ENCODE results near the gene STAB1. TPM values are rescaled to one million over a fixed set of nuclear protein-coding genes. Genes with fewer than 3 reads are reported as not detected.

The STAB1 gene
- total and polyA plus RNA-seq, 2 of the 13 experiments (the other 11 are each of a cell fraction or from before 2014, with no cell fraction given): 0.09 to 0.34 TPM

- FAIRE-seq: no peak
- no TSS peak for BruUV-seq (replicated peaks)
- H3K4me3 ChIP-seq (replicated peaks in 1 of 3; ENCODE audit: insufficient read depth in 1 of 3, low read depth in 2 of 3, low read length in 3 of 3): no peak overlapping the region
- H3K4me1 ChIP-seq (ENCODE audit: insufficient read depth, low read length): peaks cover 21% of the 10 kb centered on the region
- no peak overlapping the region for H3K9ac ChIP-seq (ENCODE audit: insufficient read depth, low read depth, low read length)
- intact Hi-C loops (cut with micrococcal nuclease; ENCODE audit: unreplicated experiment) (no loop called here), in situ Hi-C loops (cut with HindIII; ENCODE audit: extremely low pct_ligation_motif_present, low pct_unique_long_range_greater_than_20kb) (no loop called here)
- no peaks in the 10 kb centered on the region for H3K79me2 ChIP-seq (ENCODE audit: insufficient read depth, low read length)
- H3K9me3 ChIP-seq (ENCODE audit: low read length): no peaks in the 10 kb centered on the region
- WGBS (ENCODE audit: low lambda C conversion rate): 25% methylated on average over 2 of the region's 8 CpGs
- TF ChIP-seq ZBTB3 (CRISPR knock-in tag; IDR thresholded peaks at IDR 0.05; ENCODE audit: borderline replicate concordance, low read depth) (no peak), NFKB2 (CRISPR knock-in tag; IDR thresholded peaks at IDR 0.05; ENCODE audit: borderline replicate concordance) (no peak)
- no peaks in the 10 kb centered on the region for H4K20me1 ChIP-seq (ENCODE audit: insufficient read depth, low read length)
- no peaks in the 10 kb centered on the region for H3K36me3 ChIP-seq (replicated peaks in 1 of 2; ENCODE audit: control insufficient read depth in 1 of 2, insufficient read depth in 2 of 2, low read length in 2 of 2)
- peak overlapping the region; percentile 36; the same call in 1 of the 2 replicates for H3K4me2 ChIP-seq (ENCODE audit: low read depth, low read length)
- POLR2A ChIA-PET: interaction anchor here (1.3 kb wide), 1 partner anchor 12 kb away, joined by 3 read pairs; no protein-coding TSS in a partner anchor
- H2AFZ ChIP-seq (ENCODE audit: low read length): no peak overlapping the region
- H3K27me3 ChIP-seq (ENCODE audit: control insufficient read depth in 1 of 2, insufficient read depth in 2 of 2, low read length in 2 of 2): peaks cover 20 to 78% of the 10 kb centered on the region in 2 experiments
- DNase-seq (ENCODE audit: low spot score): no peak
- ATAC-seq: no peak
- CTCF ChIA-PET (ENCODE audit: low intra/inter-chr PET ratio, low total read pairs): no interaction called here
- H3K27ac ChIP-seq (ENCODE audit: extremely low read length, insufficient read depth, low read length): no peak overlapping the region
Measured at GRCh38 chr3:52512105-52512504, 17.0 kb downstream of the STAB1 start.

DNA sequence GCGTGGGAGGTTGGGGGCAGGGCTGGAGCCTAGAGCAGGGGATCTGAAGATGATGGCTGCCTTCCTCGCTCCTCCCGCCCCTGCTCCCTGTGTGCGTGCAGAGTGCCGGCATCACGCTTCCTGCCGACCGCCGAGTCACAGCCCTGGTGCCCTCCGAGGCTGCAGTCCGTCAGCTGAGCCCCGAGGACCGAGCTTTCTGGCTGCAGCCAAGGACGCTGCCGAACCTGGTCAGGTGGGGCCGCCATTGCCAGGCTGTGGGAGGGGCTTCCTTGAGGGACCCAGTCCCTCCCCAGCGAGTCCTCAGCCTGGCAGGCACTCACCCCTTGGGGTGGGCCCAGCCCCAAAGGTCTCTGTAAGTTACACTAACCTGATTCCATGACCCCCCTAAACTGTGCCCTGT lies 17.6 kb downstream of the STAB1 start:
- H3K4me2 ChIP-seq (ENCODE audit: low read depth, low read length): peak overlapping the region; percentile 36; the same call in 1 of the 2 replicates
- peaks cover 25 to 84% of the 10 kb centered on the region in 2 experiments for H3K27me3 ChIP-seq (ENCODE audit: control insufficient read depth in 1 of 2, insufficient read depth in 2 of 2, low read length in 2 of 2)
- BruUV-seq (replicated peaks): no TSS peak
- no peak overlapping the region for H3K9ac ChIP-seq (ENCODE audit: insufficient read depth, low read depth, low read length)
- 13% methylated on average over 1 of the region's 17 CpGs for WGBS (ENCODE audit: low lambda C conversion rate)
- CTCF ChIA-PET (ENCODE audit: low intra/inter-chr PET ratio, low total read pairs): no interaction called here
- no peaks in the 10 kb centered on the region for H3K36me3 ChIP-seq (replicated peaks in 1 of 2; ENCODE audit: control insufficient read depth in 1 of 2, insufficient read depth in 2 of 2, low read length in 2 of 2)
- H3K27ac ChIP-seq (ENCODE audit: extremely low read length, insufficient read depth, low read length): no peak overlapping the region
- H3K79me2 ChIP-seq (ENCODE audit: insufficient read depth, low read length): no peaks in the 10 kb centered on the region
- no peak overlapping the region for H2AFZ ChIP-seq (ENCODE audit: low read length)
- no peaks in the 10 kb centered on the region for H3K9me3 ChIP-seq (ENCODE audit: low read length)
- intact Hi-C loops (cut with micrococcal nuclease; ENCODE audit: unreplicated experiment): no loop called here
- peaks cover 18% of the 10 kb centered on the region for H3K4me1 ChIP-seq (ENCODE audit: insufficient read depth, low read length)
- in situ Hi-C loops (cut with HindIII; ENCODE audit: extremely low pct_ligation_motif_present, low pct_unique_long_range_greater_than_20kb): no loop called here
- no peaks in the 10 kb centered on the region for H4K20me1 ChIP-seq (ENCODE audit: insufficient read depth, low read length)
- POLR2A ChIA-PET: no interaction called here
- ATAC-seq (no peak), FAIRE-seq (no peak), DNase-seq (ENCODE audit: low spot score) (no peak)
- H3K4me3 ChIP-seq (replicated peaks in 1 of 3; ENCODE audit: insufficient read depth in 1 of 3, low read depth in 2 of 3, low read length in 3 of 3): peak overlapping the region in 1 of 3 experiments; percentile 23; a peak in 1 of 6 replicates
- TF ChIP-seq MEF2D (CRISPR knock-in tag; IDR thresholded peaks at IDR 0.05): no peak
- TF ChIP-seq, protein P1, sequence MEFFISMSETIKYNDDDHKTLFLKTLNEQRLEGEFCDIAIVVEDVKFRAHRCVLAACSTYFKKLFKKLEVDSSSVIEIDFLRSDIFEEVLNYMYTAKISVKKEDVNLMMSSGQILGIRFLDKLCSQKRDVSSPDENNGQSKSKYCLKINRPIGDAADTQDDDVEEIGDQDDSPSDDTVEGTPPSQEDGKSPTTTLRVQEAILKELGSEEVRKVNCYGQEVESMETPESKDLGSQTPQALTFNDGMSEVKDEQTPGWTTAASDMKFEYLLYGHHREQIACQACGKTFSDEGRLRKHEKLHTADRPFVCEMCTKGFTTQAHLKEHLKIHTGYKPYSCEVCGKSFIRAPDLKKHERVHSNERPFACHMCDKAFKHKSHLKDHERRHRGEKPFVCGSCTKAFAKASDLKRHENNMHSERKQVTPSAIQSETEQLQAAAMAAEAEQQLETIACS (CRISPR knock-in tag; IDR thresholded peaks at IDR 0.05): no peak
- no peak for TF ChIP-seq ZBTB38 (CRISPR knock-in tag; IDR thresholded peaks at IDR 0.05)
- TF ChIP-seq ZNF552 (CRISPR knock-in tag; IDR thresholded peaks at IDR 0.05; ENCODE audit: borderline replicate concordance): no peak
- TF ChIP-seq AGO2 (optimal IDR thresholded peaks at IDR 0.05; ENCODE audit: low read depth, low read length): no peak
- TF ChIP-seq KDM6A (CRISPR knock-in tag; IDR thresholded peaks at IDR 0.05; ENCODE audit: low read depth): no peak
- TF ChIP-seq PAX8 (CRISPR knock-in tag; IDR thresholded peaks at IDR 0.05; ENCODE audit: borderline replicate concordance): no peak
- no peak for TF ChIP-seq ZNF383 (CRISPR knock-in tag; IDR thresholded peaks at IDR 0.05; ENCODE audit: borderline replicate concordance)
- TF ChIP-seq, protein P2, sequence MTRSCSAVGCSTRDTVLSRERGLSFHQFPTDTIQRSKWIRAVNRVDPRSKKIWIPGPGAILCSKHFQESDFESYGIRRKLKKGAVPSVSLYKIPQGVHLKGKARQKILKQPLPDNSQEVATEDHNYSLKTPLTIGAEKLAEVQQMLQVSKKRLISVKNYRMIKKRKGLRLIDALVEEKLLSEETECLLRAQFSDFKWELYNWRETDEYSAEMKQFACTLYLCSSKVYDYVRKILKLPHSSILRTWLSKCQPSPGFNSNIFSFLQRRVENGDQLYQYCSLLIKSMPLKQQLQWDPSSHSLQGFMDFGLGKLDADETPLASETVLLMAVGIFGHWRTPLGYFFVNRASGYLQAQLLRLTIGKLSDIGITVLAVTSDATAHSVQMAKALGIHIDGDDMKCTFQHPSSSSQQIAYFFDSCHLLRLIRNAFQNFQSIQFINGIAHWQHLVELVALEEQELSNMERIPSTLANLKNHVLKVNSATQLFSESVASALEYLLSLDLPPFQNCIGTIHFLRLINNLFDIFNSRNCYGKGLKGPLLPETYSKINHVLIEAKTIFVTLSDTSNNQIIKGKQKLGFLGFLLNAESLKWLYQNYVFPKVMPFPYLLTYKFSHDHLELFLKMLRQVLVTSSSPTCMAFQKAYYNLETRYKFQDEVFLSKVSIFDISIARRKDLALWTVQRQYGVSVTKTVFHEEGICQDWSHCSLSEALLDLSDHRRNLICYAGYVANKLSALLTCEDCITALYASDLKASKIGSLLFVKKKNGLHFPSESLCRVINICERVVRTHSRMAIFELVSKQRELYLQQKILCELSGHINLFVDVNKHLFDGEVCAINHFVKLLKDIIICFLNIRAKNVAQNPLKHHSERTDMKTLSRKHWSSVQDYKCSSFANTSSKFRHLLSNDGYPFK (CRISPR knock-in tag; IDR thresholded peaks at IDR 0.05; ENCODE audit: borderline replicate concordance): no peak
- TF ChIP-seq ARNTL (CRISPR knock-in tag; IDR thresholded peaks at IDR 0.05): no peak
- TF ChIP-seq, protein P3, sequence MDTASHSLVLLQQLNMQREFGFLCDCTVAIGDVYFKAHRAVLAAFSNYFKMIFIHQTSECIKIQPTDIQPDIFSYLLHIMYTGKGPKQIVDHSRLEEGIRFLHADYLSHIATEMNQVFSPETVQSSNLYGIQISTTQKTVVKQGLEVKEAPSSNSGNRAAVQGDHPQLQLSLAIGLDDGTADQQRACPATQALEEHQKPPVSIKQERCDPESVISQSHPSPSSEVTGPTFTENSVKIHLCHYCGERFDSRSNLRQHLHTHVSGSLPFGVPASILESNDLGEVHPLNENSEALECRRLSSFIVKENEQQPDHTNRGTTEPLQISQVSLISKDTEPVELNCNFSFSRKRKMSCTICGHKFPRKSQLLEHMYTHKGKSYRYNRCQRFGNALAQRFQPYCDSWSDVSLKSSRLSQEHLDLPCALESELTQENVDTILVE (CRISPR knock-in tag; IDR thresholded peaks at IDR 0.05): no peak

Measured in HepG2 (cell line).